WTC11 (cell line): Measurements from ENCODE around the gene DMD. TPM values are rescaled to one million over a fixed set of nuclear protein-coding genes. Genes with fewer than 3 reads are reported as not detected.

ENCODE experiments used
- ATAC-seq: fragments of 200-7000 bp; cut with Tn5 transposase; 2 replicates; pipeline ENCODE4 v1.10.0; 2021; ENCODE audit warnings: mild to moderate bottlenecking, moderate library complexity
- CTCF ChIA-PET: fragments of 300-600 bp; sonication (Branson Sonifier 250); formaldehyde crosslinking; loops from one replicate; lab custom pipeline; 2021; ENCODE audit warnings: antibody characterized with exemption; lab: Charles Lee
- POLR2A ChIA-PET: fragments of 350-600 bp; sonication (Branson Sonifier 250); formaldehyde crosslinking; loops from one replicate; lab custom pipeline; 2021; ENCODE audit warnings: antibody characterized with exemption; lab: Charles Lee
- DNase-seq: peaks from one replicate; pipeline ENCODE4 v3.0.0; 2021; ENCODE audit warnings: low spot score
- H3K27ac Mint-ChIP-seq: 2 replicates; pipeline ENCODE4 v1.8.0; 2021; ENCODE audit warnings: mixed read lengths
- H3K27me3 Mint-ChIP-seq: 2 replicates; pipeline ENCODE4 v1.8.0; 2021; ENCODE audit warnings: low read depth, mild to moderate bottlenecking, moderate library complexity, mixed read lengths
- H3K36me3 Mint-ChIP-seq: 2 replicates; pipeline ENCODE4 v1.8.0; 2021; ENCODE audit warnings: mixed read lengths
- H3K4me1 Mint-ChIP-seq: 2 replicates; pipeline ENCODE4 v1.8.0; 2022; ENCODE audit warnings: mixed read lengths
- H3K4me3 Mint-ChIP-seq: 2 replicates; pipeline ENCODE4 v1.8.0; 2021; ENCODE audit warnings: mild to moderate bottlenecking, moderate library complexity, mixed read lengths
- H3K9me3 Mint-ChIP-seq: 2 replicates; pipeline ENCODE4 v1.8.0; 2021; ENCODE audit warnings: mixed read lengths
- CREB1 ChIP-seq: sonication (generic); formaldehyde crosslinking; IDR thresholded peaks from 2 replicates; pipeline ENCODE4 v1.8.0; 2023; ENCODE audit warnings: mild to moderate bottlenecking, missing genetic modification reagents
- CREM ChIP-seq: sonication (generic); formaldehyde crosslinking; IDR thresholded peaks from 2 replicates; pipeline ENCODE4 v1.8.1; 2022; ENCODE audit warnings: mild to moderate bottlenecking, missing genetic modification reagents, moderate library complexity
- CTCF ChIP-seq: fragments of 200-600 bp; IDR thresholded peaks from 2 replicates; pipeline ENCODE4 v1.8.0; 2022; ENCODE audit warnings: antibody characterized with exemption
- EMX1 ChIP-seq: fragments of 250-450 bp; sonication (Bioruptor Pico); IDR thresholded peaks from 2 replicates; pipeline ENCODE4 v1.8.0; 2021; ENCODE audit warnings: mild to moderate bottlenecking
- ESRRA ChIP-seq: sonication (generic); formaldehyde crosslinking; IDR thresholded peaks from 2 replicates; pipeline ENCODE4 v1.8.1; 2022; ENCODE audit warnings: mild to moderate bottlenecking, missing genetic modification reagents, borderline replicate concordance
- FOXJ3 ChIP-seq: sonication (generic); formaldehyde crosslinking; IDR thresholded peaks from 2 replicates; pipeline ENCODE4 v1.9.0; 2021; ENCODE audit warnings: missing genetic modification reagents, mild to moderate bottlenecking, borderline replicate concordance
- FOXK1 ChIP-seq: sonication (generic); formaldehyde crosslinking; IDR thresholded peaks from 2 replicates; pipeline ENCODE4 v1.8.0; 2022; ENCODE audit warnings: mild to moderate bottlenecking, moderate library complexity, missing genetic modification reagents
- GTF2I ChIP-seq: fragments of 250-450 bp; sonication (Bioruptor Pico); conservative IDR thresholded peaks from 2 replicates; pipeline ENCODE4 v1.4.0; 2021; ENCODE audit warnings: mild to moderate bottlenecking
- HMGA2 ChIP-seq: fragments of 250-450 bp; sonication (Bioruptor Pico); IDR thresholded peaks from 2 replicates; pipeline ENCODE4 v1.4.0; 2021; ENCODE audit warnings: mild to moderate bottlenecking, moderate library complexity
- MYBL2 ChIP-seq: sonication (generic); formaldehyde crosslinking; IDR thresholded peaks from 2 replicates; pipeline ENCODE4 v1.8.1; 2023; ENCODE audit warnings: mild to moderate bottlenecking, moderate library complexity, missing genetic modification reagents
- NFYB ChIP-seq: sonication (generic); formaldehyde crosslinking; conservative IDR thresholded peaks from 2 replicates; pipeline ENCODE4 v1.8.0; 2022; ENCODE audit warnings: low read depth, missing genetic modification reagents
- NR1H2 ChIP-seq: sonication (generic); formaldehyde crosslinking; IDR thresholded peaks from 2 replicates; pipeline ENCODE4 v1.9.0; 2021; ENCODE audit warnings: mild to moderate bottlenecking, moderate library complexity, missing genetic modification reagents
- PRRX2 ChIP-seq: fragments of 250-450 bp; sonication (Bioruptor Pico); IDR thresholded peaks from 2 replicates; pipeline ENCODE4 v1.8.0; 2021; ENCODE audit warnings: mild to moderate bottlenecking
- RORB ChIP-seq: fragments of 250-450 bp; sonication (Bioruptor Pico); IDR thresholded peaks from 2 replicates; pipeline ENCODE4 v1.9.0; 2021; ENCODE audit warnings: mild to moderate bottlenecking
- SP1 ChIP-seq: sonication (generic); formaldehyde crosslinking; conservative IDR thresholded peaks from 2 replicates; pipeline ENCODE4 v1.8.1; 2022; ENCODE audit warnings: missing genetic modification reagents
- TEAD4 ChIP-seq: sonication (generic); formaldehyde crosslinking; IDR thresholded peaks from 2 replicates; pipeline ENCODE4 v1.8.0; 2022; ENCODE audit warnings: mild to moderate bottlenecking, missing genetic modification reagents
- USF1 ChIP-seq: sonication (generic); formaldehyde crosslinking; IDR thresholded peaks from 2 replicates; pipeline ENCODE4 v1.8.0; 2022; ENCODE audit warnings: mild to moderate bottlenecking, missing genetic modification reagents
- ZNF121 ChIP-seq: sonication (generic); formaldehyde crosslinking; IDR thresholded peaks from 2 replicates; pipeline ENCODE4 v1.8.0; 2023; ENCODE audit warnings: missing genetic modification reagents
- ZNF219 ChIP-seq: sonication (generic); formaldehyde crosslinking; IDR thresholded peaks from 2 replicates; pipeline ENCODE4 v1.8.0; 2023; ENCODE audit warnings: missing genetic modification reagents, mild to moderate bottlenecking, borderline replicate concordance
- ZNF263 ChIP-seq: sonication (generic); formaldehyde crosslinking; IDR thresholded peaks from 2 replicates; pipeline ENCODE4 v1.8.1; 2022; ENCODE audit warnings: low read depth, mild to moderate bottlenecking, moderate library complexity, missing genetic modification reagents
- ZNF281 ChIP-seq: sonication (generic); formaldehyde crosslinking; IDR thresholded peaks from 2 replicates; pipeline ENCODE4 v1.8.0; 2023; ENCODE audit warnings: mild to moderate bottlenecking, missing genetic modification reagents
- ZNF671 ChIP-seq: fragments of 250-450 bp; sonication (Bioruptor Pico); IDR thresholded peaks from 2 replicates; pipeline ENCODE4 v1.8.0; 2021; ENCODE audit warnings: mild to moderate bottlenecking
- total RNA-seq: library from RNA; stranded (reverse); gene quantifications from 3 replicates; pipeline ENCODE4 v1.2.3, GENCODE V29; 2021
- TF ChIP-seq, protein P1 (sequence below): fragments of 250-450 bp; sonication (Bioruptor Pico); IDR thresholded peaks from 2 replicates; pipeline ENCODE4 v1.9.0; 2021; ENCODE audit warnings: moderate library complexity, mild to moderate bottlenecking, inconsistent platforms, borderline replicate concordance
- TF ChIP-seq, protein P2 (sequence below): sonication (generic); formaldehyde crosslinking; IDR thresholded peaks from 2 replicates; pipeline ENCODE4 v1.8.0; 2023; ENCODE audit warnings: missing genetic modification reagents, mild to moderate bottlenecking, borderline replicate concordance

The DMD gene
- total RNA-seq, 1 experiment from 2014 or later: 9.1 TPM

GRCh38 chrX:31652650-31653049 is 1558.7 kb downstream of the DMD start (continued):
- TF ChIP-seq, protein P1, sequence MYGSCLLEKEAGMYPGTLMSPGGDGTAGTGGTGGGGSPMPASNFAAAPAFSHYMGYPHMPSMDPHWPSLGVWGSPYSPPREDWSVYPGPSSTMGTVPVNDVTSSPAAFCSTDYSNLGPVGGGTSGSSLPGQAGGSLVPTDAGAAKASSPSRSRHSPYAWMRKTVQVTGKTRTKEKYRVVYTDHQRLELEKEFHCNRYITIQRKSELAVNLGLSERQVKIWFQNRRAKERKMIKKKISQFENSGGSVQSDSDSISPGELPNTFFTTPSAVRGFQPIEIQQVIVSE (CRISPR knock-in tag): no peak
- TF ChIP-seq ZNF281 (no peak), CTCF (no peak), ESRRA (CRISPR knock-in tag) (no peak), RORB (CRISPR knock-in tag) (no peak), SP1 (CRISPR knock-in tag) (no peak), ZNF219 (no peak), FOXJ3 (CRISPR knock-in tag) (no peak), NFYB (CRISPR knock-in tag) (no peak), PRRX2 (CRISPR knock-in tag) (no peak), EMX1 (CRISPR knock-in tag) (no peak)

DNA sequence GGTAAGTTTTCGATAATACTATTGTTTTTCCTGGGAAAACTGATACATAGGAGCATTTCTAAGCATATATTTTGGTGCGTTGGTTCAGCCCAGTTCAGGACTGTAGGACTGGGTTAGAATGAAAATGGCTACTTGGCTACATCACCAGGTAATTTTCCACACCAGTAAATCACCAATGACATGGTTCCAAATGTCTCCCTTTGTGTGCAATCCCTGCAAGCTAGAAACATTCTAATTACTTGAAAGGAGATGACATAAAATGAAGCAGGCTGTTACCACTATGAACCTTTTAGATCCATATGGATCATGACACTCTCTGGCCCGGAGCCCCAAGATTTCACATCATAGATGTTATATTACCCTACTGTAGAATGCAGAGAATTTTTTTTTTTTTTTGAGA is 1562.1 kb downstream of the DMD start:
- Mint-ChIP-seq H3K9me3 (peaks cover under 1% of the 10 kb centered on the region; the same call in 1 of the 2 replicates), H3K4me3 (no peak overlapping the region), H3K27ac (no peak overlapping the region), H3K36me3 (no peaks in the 10 kb centered on the region), H3K4me1 (no peaks in the 10 kb centered on the region), H3K27me3 (no peaks in the 10 kb centered on the region)
- DNase-seq (no peak), ATAC-seq (no peak)
- POLR2A ChIA-PET: no interaction called here
- CTCF ChIA-PET: no interaction called here
- TF ChIP-seq HMGA2 (CRISPR knock-in tag) (no peak), ZNF671 (CRISPR knock-in tag) (no peak), PRRX2 (CRISPR knock-in tag) (no peak), GTF2I (CRISPR knock-in tag) (no peak), FOXK1 (CRISPR knock-in tag) (no peak), SP1 (CRISPR knock-in tag) (no peak), NR1H2 (CRISPR knock-in tag) (no peak), TEAD4 (CRISPR knock-in tag) (no peak), USF1 (CRISPR knock-in tag) (no peak), CREM (CRISPR knock-in tag) (no peak), MYBL2 (CRISPR knock-in tag) (no peak), ZNF263 (CRISPR knock-in tag) (no peak), ZNF121 (CRISPR knock-in tag) (no peak), CREB1 (CRISPR knock-in tag) (no peak), ESRRA (CRISPR knock-in tag) (no peak)
- TF ChIP-seq, protein P2, sequence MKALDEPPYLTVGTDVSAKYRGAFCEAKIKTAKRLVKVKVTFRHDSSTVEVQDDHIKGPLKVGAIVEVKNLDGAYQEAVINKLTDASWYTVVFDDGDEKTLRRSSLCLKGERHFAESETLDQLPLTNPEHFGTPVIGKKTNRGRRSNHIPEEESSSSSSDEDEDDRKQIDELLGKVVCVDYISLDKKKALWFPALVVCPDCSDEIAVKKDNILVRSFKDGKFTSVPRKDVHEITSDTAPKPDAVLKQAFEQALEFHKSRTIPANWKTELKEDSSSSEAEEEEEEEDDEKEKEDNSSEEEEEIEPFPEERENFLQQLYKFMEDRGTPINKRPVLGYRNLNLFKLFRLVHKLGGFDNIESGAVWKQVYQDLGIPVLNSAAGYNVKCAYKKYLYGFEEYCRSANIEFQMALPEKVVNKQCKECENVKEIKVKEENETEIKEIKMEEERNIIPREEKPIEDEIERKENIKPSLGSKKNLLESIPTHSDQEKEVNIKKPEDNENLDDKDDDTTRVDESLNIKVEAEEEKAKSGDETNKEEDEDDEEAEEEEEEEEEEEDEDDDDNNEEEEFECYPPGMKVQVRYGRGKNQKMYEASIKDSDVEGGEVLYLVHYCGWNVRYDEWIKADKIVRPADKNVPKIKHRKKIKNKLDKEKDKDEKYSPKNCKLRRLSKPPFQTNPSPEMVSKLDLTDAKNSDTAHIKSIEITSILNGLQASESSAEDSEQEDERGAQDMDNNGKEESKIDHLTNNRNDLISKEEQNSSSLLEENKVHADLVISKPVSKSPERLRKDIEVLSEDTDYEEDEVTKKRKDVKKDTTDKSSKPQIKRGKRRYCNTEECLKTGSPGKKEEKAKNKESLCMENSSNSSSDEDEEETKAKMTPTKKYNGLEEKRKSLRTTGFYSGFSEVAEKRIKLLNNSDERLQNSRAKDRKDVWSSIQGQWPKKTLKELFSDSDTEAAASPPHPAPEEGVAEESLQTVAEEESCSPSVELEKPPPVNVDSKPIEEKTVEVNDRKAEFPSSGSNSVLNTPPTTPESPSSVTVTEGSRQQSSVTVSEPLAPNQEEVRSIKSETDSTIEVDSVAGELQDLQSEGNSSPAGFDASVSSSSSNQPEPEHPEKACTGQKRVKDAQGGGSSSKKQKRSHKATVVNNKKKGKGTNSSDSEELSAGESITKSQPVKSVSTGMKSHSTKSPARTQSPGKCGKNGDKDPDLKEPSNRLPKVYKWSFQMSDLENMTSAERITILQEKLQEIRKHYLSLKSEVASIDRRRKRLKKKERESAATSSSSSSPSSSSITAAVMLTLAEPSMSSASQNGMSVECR (CRISPR knock-in tag): no peak
